ENCODE measurements around the gene OAF.

Gene OAF

GRCh38 chr11:120205596-120206161 lies 5.2 kb upstream of the OAF start:
- DNase-seq (ENCODE audit: low spot score), result no peak

GRCh38 chr11:120207512-120207911 lies 3.3 kb upstream of the OAF start:
- no peak for DNase-seq (ENCODE audit: low spot score)

DNA sequence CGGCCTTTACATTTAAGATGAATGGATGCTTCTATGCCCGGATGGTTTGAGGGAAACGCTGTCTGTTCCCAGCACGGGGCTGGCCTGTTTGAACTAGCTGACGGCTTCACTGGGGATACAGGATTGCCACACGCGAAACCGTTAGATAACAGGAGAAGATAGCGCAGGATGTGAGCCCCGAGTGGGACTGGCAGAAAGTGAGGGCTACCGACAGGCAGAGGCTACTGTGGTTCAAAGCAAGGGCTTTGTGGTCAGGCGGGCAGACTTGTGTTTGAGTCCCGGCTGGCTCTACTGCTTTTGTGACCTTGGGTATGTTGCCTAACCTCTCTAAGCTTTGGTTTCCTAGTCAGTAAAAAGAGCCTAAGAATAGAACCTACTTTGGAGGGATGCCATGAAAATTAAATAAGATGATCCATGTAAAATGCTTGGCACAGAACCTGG lies 2.8 kb upstream of the OAF start:
- no peak for DNase-seq (ENCODE audit: low spot score)

GRCh38 chr11:120208777-120209176 lies 2.1 kb upstream of the OAF start:
- DNase-seq (ENCODE audit: low spot score), result no peak

DNA sequence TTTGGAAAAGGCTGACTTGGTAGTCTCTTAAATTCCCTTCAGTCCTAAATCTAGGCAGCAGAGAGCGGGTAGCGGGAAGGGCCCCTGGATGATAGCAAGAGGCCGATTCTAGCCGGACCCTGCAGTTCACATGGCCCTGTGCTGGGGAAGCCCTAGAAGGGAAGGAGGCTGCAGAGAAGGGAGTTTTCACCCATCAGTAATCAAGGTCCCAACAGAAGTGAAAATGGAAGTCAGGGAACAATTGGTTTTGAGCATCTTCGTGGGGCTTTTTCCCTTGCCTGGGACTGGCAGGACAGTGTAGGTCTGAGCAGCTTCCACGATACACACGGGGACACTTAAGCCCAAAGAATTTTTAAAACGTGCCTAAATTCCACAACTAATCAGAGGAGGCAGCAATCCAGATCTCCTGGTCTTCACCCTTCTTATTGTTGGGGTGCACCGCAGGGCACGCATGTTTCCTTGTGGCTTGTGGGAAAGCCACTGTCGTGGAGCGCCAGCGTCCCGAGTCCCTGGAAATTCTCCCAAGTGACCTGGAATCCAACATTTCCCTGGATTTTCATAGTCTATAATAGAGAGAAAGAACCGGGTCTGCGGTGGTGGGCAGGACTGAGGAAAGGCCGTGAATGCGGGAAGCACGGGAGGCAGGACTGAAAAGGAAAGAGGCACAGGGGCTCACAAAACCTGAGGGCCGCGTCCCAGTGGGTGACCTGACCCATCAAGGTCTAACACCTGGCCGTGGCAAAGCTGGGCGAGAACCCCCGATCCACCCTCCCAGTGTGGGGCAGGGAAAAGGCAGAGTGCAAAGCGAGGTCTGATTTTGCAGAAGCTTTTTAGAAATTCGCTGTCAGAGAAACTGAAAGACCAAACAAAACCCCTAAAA lies 846 bp upstream of the OAF start:
- no peak for DNase-seq (ENCODE audit: low spot score)

DNA sequence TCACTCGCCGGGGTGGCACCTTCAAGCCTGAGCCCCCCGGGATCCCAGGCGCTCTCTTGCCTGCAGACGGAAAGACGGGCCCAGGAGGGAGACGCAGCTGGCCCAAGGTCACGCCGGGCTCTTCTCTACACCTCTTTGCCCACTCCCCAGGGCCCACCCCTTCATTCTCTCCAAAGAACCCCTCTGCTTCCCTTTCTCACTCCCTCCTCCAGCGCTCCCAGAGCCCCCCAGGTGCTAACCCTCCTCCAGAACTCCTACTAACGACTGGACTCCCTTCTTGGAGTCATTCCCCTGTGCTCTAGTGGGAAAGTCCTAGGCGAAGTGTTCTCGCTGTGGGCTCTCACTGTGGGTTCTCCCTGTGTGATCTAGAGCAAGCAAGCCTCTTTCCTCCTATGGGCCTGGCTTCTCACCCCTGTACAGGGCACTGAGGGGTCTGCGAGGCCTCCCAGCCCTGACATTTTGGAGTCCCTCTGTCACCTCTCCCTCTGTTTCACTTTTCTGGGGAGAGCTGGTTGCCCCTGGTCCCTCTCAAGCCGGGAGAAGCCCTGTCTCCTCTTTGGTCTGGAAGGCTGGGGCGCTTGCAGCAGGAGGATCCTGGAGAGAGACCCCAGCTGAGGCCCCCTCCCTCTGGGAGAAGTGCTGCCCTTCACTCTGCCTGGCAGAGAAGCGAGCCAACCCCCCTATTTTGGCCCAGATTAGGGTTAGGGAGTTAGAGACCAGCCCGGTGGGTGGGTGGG lies 858 bp downstream of the OAF start:
- DNase-seq (ENCODE audit: low spot score), result no peak

DNA sequence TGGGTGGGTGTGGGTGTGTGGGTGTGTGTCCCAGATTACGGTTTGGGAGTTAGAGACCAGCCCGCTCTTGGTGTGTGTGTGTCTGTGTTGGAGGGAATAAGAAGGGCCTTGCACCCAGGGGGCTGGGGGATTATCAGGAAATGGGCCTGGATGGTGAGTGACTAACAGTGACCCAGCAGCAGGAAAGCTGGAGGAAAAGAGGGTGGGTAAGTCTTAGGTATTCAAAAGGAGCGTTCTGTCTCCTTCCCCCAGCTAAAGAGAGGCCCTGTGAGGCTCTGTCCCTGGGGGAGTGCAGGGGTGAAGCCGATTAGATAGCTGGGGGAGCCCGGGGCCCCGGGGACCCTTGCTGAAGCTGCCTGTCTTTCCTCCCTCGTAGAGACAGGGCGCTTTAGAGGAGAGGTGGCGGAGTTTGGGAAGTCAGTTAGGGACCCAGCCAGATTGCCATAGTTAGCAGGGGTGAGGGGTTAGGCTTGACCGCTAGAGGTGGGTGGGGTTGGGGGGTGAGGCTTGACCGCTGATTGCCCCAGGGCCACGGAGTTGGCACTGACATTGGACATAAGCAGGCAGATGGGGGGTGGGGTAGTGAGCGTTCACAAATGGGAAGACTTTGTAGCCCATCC lies 1.5 kb downstream of the OAF start:
- no peak for DNase-seq (ENCODE audit: low spot score)

- DNase-seq (ENCODE audit: low spot score), result no peak
These were observed 2.1 kb downstream of the OAF start for GRCh38 chr11:120212926-120213325.

GRCh38 chr11:120214581-120214980 lies 3.7 kb downstream of the OAF start:
- no peak for DNase-seq (ENCODE audit: low spot score)

GRCh38 chr11:120215634-120216033 lies 4.8 kb downstream of the OAF start:
- no peak for DNase-seq (ENCODE audit: low spot score)

- no peak for DNase-seq (ENCODE audit: low spot score)
These were observed 5.7 kb downstream of the OAF start for GRCh38 chr11:120216426-120217102.

DNA sequence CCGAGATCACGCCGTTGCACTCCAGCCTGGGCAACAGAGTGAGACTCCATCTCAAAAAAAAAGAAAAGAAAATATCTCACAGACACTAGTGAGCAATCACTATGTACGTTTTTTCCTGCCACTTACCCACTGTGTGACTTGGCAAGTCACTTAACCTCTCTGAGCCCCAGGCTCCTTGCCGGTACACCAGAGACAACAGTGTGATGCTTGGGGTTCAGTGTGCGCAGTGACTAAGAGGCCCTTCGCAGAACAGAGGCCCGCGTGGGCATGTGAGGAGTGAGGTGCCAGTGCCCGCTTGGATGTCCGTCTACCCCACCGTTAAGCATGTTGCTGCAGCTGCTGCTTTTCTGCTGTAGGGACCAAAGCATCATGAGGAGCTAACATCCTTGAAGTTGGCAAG lies 6.7 kb downstream of the OAF start:
- DNase-seq (ENCODE audit: low spot score), result no peak

DNA sequence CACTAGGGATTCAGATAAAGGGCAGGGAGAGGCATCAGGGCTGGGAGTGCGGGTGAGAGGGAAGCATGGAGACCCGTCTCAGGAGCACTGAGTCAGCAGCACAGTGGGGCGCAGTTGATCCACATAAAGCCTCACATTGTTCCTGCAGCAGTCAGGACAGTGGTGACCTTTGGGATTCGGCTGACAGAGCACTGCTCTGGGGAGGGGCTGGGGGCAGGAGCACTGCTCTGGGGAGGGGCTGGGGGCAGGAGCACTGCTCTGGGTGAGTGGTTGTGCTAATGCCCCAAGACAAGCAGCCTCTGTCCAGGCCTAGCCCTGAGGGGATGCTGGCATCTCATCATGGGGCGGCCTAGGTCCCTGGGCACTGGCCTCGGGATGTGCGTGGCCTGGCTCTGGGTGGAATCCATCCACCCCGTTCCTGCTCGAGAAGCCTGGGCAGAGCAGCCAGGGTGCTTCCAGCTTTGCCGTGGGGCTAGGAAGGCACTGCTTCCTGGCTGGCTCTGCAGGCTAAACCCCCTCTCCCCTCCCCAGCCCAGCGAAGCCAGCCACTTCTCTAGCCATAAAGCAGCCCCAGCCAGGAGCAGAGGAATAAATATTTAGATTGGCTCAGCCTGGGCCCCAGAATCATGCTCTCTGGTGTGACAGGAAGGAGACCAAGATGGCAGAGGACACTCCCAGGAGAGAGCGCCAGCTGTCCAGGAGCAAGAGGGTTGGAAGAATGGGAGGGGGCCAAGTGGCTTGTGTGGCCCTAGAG lies 7.3 kb downstream of the OAF start:
- no peak for DNase-seq (ENCODE audit: low spot score)

GRCh38 chr11:120218695-120219033 lies 7.8 kb downstream of the OAF start:
- no peak for DNase-seq (ENCODE audit: low spot score)

GRCh38 chr11:120219232-120219937 lies 8.6 kb downstream of the OAF start:
- no peak for DNase-seq (ENCODE audit: low spot score)

DNA sequence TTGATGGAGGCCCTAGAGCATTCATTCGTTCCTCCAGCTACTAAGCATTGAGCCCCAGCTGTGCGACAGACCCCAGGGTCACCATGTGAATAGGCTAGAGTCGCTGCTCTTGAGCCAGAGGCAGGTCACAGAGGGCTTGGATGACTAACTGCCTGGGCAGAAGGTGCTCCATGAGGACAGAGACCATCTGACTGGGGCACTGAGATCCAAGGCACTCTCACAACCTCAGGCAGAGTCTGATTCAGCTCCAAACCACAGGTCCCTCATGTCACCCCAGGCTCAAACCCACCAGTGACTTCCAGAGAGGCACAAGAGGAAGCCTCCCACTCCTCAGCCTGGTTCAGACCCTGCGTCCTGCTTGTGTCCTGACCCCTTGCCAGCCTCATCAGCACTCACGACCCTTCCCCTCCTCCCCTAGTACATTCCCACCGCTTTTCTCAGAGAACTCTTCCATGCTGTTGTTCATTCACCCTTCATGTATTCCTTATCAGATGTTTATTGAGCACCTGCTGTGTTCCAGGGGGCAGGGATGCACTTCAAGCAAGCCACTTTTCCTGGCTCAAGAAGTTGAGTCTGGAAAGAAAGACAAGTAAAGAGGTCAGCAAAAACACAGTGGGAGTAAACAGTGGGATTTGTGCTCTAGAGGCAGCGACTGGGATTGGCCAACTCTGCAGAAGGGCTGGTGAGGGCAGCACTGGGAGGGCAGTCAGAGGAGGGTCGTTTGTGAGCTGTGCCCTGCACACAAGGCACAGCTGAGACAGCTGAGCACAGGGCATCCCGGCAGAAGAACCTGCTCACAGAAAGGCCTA lies 9.3 kb downstream of the OAF start:
- DNase-seq (ENCODE audit: low spot score), result no peak

DNA sequence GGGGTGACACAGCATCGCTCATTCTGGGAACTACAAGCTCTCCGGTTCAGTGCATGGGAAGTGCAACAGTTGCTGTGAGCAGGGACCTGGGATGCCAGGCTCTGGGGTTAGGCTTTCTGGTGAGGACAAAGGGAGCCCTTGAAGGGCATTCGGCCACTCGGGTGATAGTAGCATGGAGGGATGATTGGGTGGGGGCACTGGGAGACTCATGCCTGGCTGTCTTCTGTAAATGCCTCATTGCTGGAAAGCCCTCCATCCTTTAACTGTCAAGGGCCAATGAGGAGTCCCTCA lies 9.9 kb downstream of the OAF start:
- DNase-seq (ENCODE audit: low spot score), result no peak

GRCh38 chr11:120221115-120221752 lies 10.4 kb downstream of the OAF start:
- no peak for DNase-seq (ENCODE audit: low spot score)

DNA sequence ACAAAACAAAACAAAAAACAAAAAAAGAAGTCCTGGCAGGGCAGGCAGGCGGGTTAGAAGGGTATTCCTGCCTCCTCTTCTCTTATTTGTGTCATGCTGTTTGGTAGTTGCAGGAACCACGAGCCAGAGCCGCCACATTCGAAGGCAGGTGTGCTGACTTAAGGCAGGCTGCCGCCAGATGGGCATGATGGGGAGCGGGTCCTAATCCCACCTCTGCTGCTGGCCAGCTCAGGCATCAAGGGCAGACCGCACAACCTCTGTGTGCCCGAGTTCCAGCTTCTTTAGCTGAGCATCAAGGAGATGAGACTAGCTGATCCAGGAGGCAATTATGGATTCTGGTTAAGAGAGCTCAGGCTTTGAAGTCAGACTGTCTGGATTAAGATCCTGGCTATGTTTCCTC lies 12.1 kb downstream of the OAF start:
- no peak for DNase-seq (ENCODE audit: low spot score)

- no peak for DNase-seq (ENCODE audit: low spot score)
These were observed 13.0 kb downstream of the OAF start for GRCh38 chr11:120223793-120224192.

Data from NAMALWA (cell line).